Neural progenitor cell (in vitro differentiated cells): Measurements from ENCODE around the gene DTX1.

ENCODE experiments used
- CTCF ChIP-seq: fragments of 200-600 bp; sonication (generic); IDR thresholded peaks from 2 replicates; pipeline ENCODE4 v1.5.1; 2017; ENCODE audit warnings: antibody characterized with exemption, mild to moderate bottlenecking
- EZH2 ChIP-seq: fragments of 200-600 bp; sonication (generic); IDR thresholded peaks from 2 replicates; pipeline ENCODE4 v1.6.1; 2017; ENCODE audit warnings: antibody characterized with exemption, mild to moderate bottlenecking, moderate library complexity
- EZH2phosphoT487 ChIP-seq: fragments of 200-600 bp; sonication (generic); IDR thresholded peaks from 2 replicates; pipeline ENCODE4 v1.6.1; 2017; ENCODE audit warnings: antibody characterized with exemption

DNA sequence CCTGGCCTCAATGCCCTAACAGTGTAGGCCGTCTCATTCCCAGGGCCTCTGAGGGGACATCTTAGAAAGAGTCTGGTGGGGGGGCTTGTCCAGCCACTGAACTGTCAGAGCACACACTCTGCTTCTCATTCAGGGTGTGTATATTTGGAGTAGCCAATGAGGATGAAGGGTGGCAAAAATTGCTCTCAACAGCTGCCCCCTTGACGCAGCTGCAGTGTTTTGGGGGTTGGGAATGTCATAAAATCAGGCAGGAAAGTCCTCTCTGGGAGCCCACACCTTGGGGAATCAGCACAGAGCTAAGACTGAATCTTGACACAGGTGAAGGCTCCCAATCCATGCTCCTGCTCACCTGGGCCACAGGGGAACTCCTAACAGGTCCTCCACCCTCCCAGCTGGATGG lies 77.5 kb downstream of the DTX1 start:
- TF ChIP-seq EZH2phosphoT487 (no peak), CTCF (no peak), EZH2 (no peak)
